WERI-Rb-1 (cell line): ENCODE data around the gene KLHL3.
A peak's percentile ranks its signal among the peaks of the same experiment; 100 is the strongest.

Experiments used
- DNase-seq: peaks from one replicate; pipeline ENCODE4 v3.0.0-alpha.2; 2020
- H3K27ac ChIP-seq: fragments of 250-450 bp; sonication (Bioruptor Pico); 2 replicates; pipeline ENCODE4 v1.5.1; 2020; ENCODE audit warnings: mild to moderate bottlenecking, moderate library complexity
- H3K27me3 ChIP-seq: fragments of 250-450 bp; sonication (Bioruptor Pico); 2 replicates; pipeline ENCODE4 v1.5.1; 2021; ENCODE audit warnings: mild to moderate bottlenecking, low read depth, moderate library complexity; ENCODE audit not compliant: insufficient read depth, severe bottlenecking
- H3K36me3 ChIP-seq: fragments of 250-450 bp; sonication (Bioruptor Pico); 2 replicates; pipeline ENCODE4 v1.5.1; 2020; ENCODE audit warnings: mild to moderate bottlenecking, moderate library complexity
- H3K4me3 ChIP-seq: 2 replicates; pipeline ENCODE4 v1.5.1; 2011; ENCODE audit warnings: low read depth, mild to moderate bottlenecking, control low read depth, low read length
- H3K9me3 ChIP-seq: fragments of 250-450 bp; sonication (Bioruptor Pico); 2 replicates; pipeline ENCODE4 v1.5.1; 2021; ENCODE audit warnings: mild to moderate bottlenecking, moderate library complexity; ENCODE audit not compliant: severe bottlenecking
- CTCF ChIP-seq: IDR thresholded peaks from 2 replicates; pipeline ENCODE4 v1.5.1; 2011; ENCODE audit warnings: low read depth, mild to moderate bottlenecking, control low read depth, inconsistent platforms, low read length

KLHL3 gene

DNA sequence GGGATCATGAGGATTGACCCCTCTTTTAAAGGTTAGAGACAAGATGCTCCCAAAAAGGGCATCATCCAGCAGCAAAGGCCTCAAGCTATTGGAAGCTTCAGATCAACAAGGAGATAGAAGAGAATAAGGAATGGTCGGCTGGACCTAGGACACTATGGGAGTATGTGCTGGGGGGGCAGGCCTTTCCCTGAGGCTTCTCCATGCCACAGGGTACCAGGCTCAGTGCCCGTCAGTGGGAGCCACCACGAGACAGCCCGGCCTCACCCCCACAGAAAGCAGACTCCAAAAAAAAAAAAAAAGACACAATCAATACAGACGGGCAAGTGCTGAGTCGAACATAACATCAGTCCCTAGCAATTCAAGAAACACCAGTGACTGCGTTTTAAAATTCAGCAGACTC is 117.4 kb downstream of the KLHL3 start:
- Histone ChIP-seq H3K9me3 (no peaks in the 10 kb centered on the region), H3K27ac (no peak overlapping the region), H3K4me3 (no peak overlapping the region), H3K27me3 (no peaks in the 10 kb centered on the region), H3K36me3 (no peaks in the 10 kb centered on the region)
- TF ChIP-seq CTCF = no peak
- DNase-seq = no peak

GRCh38 chr5:137617528-137618205 is 118.2 kb downstream of the KLHL3 start:
- Histone ChIP-seq H3K27me3 (no peaks in the 10 kb centered on the region), H3K36me3 (no peaks in the 10 kb centered on the region), H3K4me3 (no peak overlapping the region), H3K27ac (no peak overlapping the region), H3K9me3 (no peaks in the 10 kb centered on the region)
- TF ChIP-seq CTCF = no peak
- DNase-seq = no peak

GRCh38 chr5:137616046-137616445 is 119.8 kb downstream of the KLHL3 start:
- no peaks in the 10 kb centered on the region for H3K27me3 ChIP-seq
- H3K36me3 ChIP-seq = no peaks in the 10 kb centered on the region
- DNase-seq = peak; percentile 65
- no peak for TF ChIP-seq CTCF
- H3K27ac ChIP-seq = peak overlapping the region; percentile 65
- no peak overlapping the region for H3K4me3 ChIP-seq
- no peaks in the 10 kb centered on the region for H3K9me3 ChIP-seq

DNA sequence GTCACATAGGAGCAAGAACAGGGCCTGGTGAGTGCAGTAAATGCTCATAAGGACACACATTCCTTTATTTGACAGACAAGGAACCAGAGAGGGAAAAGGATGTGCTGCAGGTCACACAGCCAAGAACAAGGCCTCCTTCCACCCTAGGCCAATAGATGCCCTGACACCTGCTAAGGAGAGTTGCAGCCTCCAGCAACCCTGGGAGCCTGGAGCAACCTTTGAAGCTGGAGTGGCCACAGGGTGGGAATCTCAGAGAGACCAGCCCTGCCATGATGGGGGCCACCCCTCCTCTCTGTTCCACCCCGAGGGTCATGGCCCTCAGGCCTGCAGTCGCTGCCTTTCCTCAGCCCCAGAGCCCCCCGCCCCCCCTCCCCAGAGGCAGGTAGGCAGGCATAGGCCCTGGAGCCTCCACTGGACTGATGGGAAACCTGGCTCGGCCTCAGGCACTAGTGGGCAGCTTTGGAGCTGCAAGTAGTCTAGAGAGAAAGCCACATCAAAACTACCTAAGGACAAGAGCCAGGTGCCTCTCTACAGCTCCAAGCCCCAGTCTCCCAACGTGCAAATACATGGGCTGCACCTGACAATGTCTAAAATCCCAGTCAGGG is 120.6 kb downstream of the KLHL3 start:
- H3K4me3 ChIP-seq = no peak overlapping the region
- H3K27ac ChIP-seq = peak overlapping the region; percentile 65
- no peak for DNase-seq
- no peak for TF ChIP-seq CTCF
- H3K36me3 ChIP-seq = no peaks in the 10 kb centered on the region
- no peaks in the 10 kb centered on the region for H3K27me3 ChIP-seq
- H3K9me3 ChIP-seq = no peaks in the 10 kb centered on the region

GRCh38 chr5:137613554-137614265 is 122.2 kb downstream of the KLHL3 start:
- H3K27me3 ChIP-seq = no peaks in the 10 kb centered on the region
- no peaks in the 10 kb centered on the region for H3K9me3 ChIP-seq
- no peak for DNase-seq
- no peak overlapping the region for H3K4me3 ChIP-seq
- no peak overlapping the region for H3K27ac ChIP-seq
- no peaks in the 10 kb centered on the region for H3K36me3 ChIP-seq
- TF ChIP-seq CTCF = no peak
